ENCODE data around the gene ZNF227.
"Not testable (repeated sequence)": the region's sequence is repeated elsewhere in the genome, so short reads cannot be mapped to it uniquely, and the experiment has no call there.

Gene ZNF227

GRCh38 chr19:44212250-44212865 lies at the start of gene ZNF227:
ZNF227 (plus strand) TSS chr19:44212532; CDS start chr19:44217793, 5,261 bp downstream.
- DNase-seq = peak; percentile 83

- no peak for DNase-seq
Observed at GRCh38 chr19:44163789-44164188, 48.5 kb upstream of the ZNF227 start.

GRCh38 chr19:44164327-44164672 lies 48.0 kb upstream of the ZNF227 start:
- DNase-seq = no peak

- DNase-seq = peak; percentile 98
Observed at GRCh38 chr19:44164673-44165512, 47.4 kb upstream of the ZNF227 start, which contains the start of gene ZNF226. ZNF226 (plus strand) TSS chr19:44165100; CDS start chr19:44170081, 4,981 bp downstream.

- DNase-seq = not testable (repeated sequence)
Observed at GRCh38 chr19:44170660-44171059, 41.7 kb upstream of the ZNF227 start.

- DNase-seq = no peak
Observed at GRCh38 chr19:44176590-44176989, 35.7 kb upstream of the ZNF227 start.

GRCh38 chr19:44180968-44181367 lies 31.4 kb upstream of the ZNF227 start:
- no peak for DNase-seq

- DNase-seq = no peak
Observed at GRCh38 chr19:44182145-44182544, 30.2 kb upstream of the ZNF227 start.

- no peak for DNase-seq
Observed at GRCh38 chr19:44190020-44190419, 22.3 kb upstream of the ZNF227 start.

GRCh38 chr19:44192127-44192526 lies 20.2 kb upstream of the ZNF227 start:
- no peak for DNase-seq

GRCh38 chr19:44196772-44197171 lies 15.6 kb upstream of the ZNF227 start:
- no peak for DNase-seq

GRCh38 chr19:44202470-44202869 lies 9.9 kb upstream of the ZNF227 start:
- no peak for DNase-seq

- no peak for DNase-seq
Observed at GRCh38 chr19:44202974-44203373, 9.4 kb upstream of the ZNF227 start.

GRCh38 chr19:44203877-44204276 lies 8.5 kb upstream of the ZNF227 start:
- not testable (repeated sequence) for DNase-seq

GRCh38 chr19:44204772-44205171 lies 7.6 kb upstream of the ZNF227 start:
- DNase-seq = no peak

GRCh38 chr19:44207126-44207803 lies 5.1 kb upstream of the ZNF227 start:
- peak; percentile 82 for DNase-seq

- DNase-seq = no peak
Observed at GRCh38 chr19:44212866-44213346, 574 bp downstream of the ZNF227 start.

- DNase-seq = not testable (repeated sequence)
Observed at GRCh38 chr19:44219926-44220325, 7.6 kb downstream of the ZNF227 start.

- not testable (repeated sequence) for DNase-seq
Observed at GRCh38 chr19:44220761-44221160, 8.4 kb downstream of the ZNF227 start.

- not testable (repeated sequence) for DNase-seq
Observed at GRCh38 chr19:44221291-44221690, 9.0 kb downstream of the ZNF227 start.

GRCh38 chr19:44228318-44228717 lies 16.0 kb downstream of the ZNF227 start:
- no peak for DNase-seq

- no peak for DNase-seq
Observed at GRCh38 chr19:44232867-44233266, 20.5 kb downstream of the ZNF227 start.

- DNase-seq = no peak
Observed at GRCh38 chr19:44236384-44236783, 24.1 kb downstream of the ZNF227 start.

GRCh38 chr19:44252332-44252731 lies 40.0 kb downstream of the ZNF227 start:
- not testable (repeated sequence) for DNase-seq
